Measurements from ENCODE around the gene STAG2.

GRCh38 chrX:124033821-124034220 lies 72.3 kb downstream of the STAG2 start:
- TF ChIP-seq POLR2A (IDR thresholded peaks at IDR 0.05) (no peak), CTCF (IDR thresholded peaks at IDR 0.05) (no peak)

All from breast epithelium (tissue), 3 donors.